SIG-M5 treated with dmso at 0.1 percent for 504 hours (cell line): ENCODE measurements around the gene GHRL.
A peak's percentile ranks its signal among the peaks of the same experiment; 100 is the strongest.

Experiments
- DNase-seq: peaks from one replicate; lab custom pipeline; 2025; ENCODE audit not compliant: unreplicated experiment; lab: John Stamatoyannopoulos, UW

Gene GHRL

DNA sequence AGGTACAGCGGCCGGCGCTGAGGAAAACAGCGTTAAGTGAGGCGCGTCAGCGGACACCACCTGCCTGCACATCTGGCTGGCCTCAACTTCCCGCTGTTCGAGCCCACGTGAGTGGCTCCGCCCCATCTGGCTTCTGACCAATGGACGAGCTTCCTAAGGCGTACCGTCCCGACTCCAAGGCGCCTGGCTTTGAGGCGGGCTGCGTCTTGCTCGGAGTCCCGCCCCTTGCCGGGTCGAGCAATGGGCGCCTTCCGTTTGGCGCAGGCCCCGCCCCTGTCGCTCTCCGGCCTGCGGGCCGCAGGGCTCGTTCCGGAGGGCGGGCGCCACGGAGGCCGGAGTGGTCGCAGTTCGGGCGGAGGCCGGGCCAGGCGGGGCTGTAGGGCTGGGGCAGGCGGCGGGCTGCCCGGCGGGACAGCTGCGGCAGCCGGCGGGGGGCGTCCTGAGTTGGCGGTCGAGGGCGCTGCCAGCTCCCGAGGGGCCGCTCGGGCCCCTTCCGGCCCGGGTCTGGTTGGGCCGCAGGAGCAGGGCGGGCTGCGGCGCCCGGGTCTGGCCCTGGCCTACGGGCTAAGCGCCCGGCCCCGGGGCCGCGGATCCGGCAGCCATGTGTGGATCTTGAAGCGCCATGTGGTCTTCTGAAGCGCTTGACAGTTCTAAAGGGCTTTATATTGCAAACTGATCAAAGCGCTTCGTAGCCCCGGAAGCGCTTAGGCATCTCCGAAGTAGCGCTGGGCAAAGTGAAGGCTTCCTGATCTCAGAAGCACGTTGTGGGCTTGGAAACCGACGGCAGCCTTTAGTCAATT is 44.4 kb downstream of the GHRL start, which contains the start of gene TATDN2:
Gene TATDN2, plus strand, starts transcription at position 276 of the 800 bp plus-strand sequence. CDS start 742 bp downstream, outside the sequence.
- DNase-seq: peak; percentile 97

GRCh38 chr3:10247679-10248183 is 45.0 kb downstream of the GHRL start:
- DNase-seq: no peak

- no peak for DNase-seq
These were observed 47.5 kb downstream of the GHRL start for GRCh38 chr3:10245081-10245712.

- DNase-seq: peak; percentile 27
These were observed 48.7 kb downstream of the GHRL start for GRCh38 chr3:10244009-10244408.

DNA sequence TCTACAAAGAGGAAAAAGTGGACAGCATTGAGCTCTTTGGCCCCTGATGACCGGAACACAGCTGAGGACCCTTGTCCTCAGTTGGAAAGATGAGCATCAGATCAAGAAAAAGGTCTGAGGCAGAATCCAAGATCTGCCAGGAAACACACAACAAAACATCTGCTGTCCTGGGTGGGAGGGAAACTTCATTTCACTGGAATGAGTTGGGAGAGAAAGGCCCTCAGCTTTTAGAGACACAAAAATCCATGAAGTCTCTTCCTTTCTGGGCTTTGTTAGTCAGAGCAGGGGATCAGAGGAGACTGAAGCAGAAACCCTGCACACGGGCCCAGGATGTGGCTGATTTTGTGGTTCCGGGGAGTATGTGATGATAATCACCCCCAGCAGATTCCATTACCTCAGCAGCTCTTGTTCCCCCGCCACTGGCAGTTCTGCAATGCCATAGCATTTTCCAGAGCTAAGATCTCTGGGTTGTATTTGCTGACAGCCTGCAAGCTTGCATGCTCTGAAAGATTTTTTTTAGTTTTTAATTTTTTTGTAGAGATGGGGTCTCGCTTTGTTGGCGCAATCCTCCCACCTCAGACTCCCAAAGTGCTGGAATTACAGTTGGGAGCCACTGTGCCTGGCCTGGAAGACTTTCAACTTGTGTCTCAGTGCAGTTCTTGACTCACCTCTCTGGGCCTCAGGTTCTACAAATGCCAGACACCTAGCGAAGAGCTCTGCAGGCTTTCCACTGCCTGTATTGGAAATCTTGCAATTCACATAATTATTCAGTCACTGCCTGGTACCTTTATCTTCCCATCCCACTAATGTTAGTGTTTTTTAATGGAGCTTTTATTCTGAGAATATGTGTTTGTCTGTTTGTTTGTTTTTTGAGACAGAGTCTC is 50.3 kb downstream of the GHRL start:
- DNase-seq: peak; percentile 67

DNA sequence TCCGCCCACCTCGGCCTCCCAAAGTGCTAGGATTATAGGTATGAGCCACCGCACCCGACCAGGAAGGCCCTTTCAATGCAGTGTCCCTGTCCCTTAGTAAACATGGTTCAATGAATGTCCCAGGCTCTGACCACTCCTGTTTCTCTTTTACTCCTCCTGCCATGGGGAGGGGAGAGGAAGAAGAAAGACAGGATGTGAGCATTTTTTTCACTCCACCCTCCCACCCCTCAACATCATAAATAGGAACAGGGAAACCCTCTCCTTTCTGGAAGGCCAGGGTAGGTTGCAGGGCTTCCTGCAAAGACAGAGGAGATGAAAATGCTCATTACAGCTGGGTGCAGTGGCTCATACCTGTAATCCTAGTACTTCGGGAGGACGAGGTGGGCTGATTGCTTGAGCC is 51.9 kb downstream of the GHRL start:
- no peak for DNase-seq

DNA sequence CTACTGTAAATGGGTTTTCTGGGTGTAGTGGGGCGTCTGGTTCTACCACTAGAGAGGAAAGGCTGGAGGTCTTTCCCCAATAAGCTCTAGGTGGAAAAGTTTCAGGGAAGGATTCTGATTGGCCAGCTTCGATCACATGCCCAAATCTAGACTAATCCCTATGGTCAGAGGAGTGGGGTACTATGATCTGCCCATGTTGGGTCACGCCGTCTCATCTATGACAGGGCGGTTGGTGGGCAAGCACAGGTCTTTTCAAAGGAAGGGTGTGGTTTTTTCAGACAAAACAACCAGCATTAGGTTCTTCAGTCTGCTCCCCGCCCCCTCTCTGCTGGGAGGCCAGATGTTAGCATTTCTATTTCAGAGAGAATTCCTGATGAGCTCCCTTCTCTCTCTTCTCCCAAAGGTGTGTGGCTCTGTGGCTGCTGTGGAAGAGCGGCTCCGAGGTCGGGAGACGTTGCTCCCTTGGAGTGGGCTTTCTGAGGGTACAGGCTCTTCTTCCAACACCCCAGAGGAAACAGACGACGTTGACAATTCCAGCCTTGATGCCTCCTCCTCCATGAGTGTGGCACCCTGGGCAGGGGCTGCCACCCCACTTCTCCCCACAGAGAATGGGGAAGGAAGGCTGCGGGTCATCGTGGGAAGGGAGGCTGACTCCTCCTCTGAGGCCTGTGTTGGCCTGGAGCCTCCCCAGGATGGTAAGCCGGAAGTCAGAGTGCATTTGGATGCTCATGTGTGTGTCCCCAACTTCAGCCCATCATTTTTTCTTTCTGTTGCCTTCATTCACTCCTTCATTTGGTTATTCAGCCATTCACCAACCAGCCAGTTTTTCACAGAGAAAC is 54.2 kb downstream of the GHRL start:
- DNase-seq: no peak
